DND-41 (cell line): ENCODE data around the gene VSX2.

Source experiments
- ATAC-seq: fragments of 200-7000 bp; cut with Tn5 transposase; 3 replicates; pipeline ENCODE4 v1.9.1; 2021; ENCODE audit warnings: low read depth; ENCODE audit not compliant: insufficient read depth
- DNase-seq: peaks from one replicate; pipeline ENCODE4 v3.0.0-alpha.2; 2020
- H2AFZ ChIP-seq: 2 replicates; pipeline ENCODE4 v1.6.0; 2012; ENCODE audit warnings: low read depth, low read length
- H3K27ac ChIP-seq: 2 replicates; pipeline ENCODE4 v1.5.1; 2012; ENCODE audit warnings: low read length, inconsistent platforms
- H3K27me3 ChIP-seq: fragments of 200-600 bp; sonication (generic); 2 replicates; pipeline ENCODE4 v1.6.0; 2012; ENCODE audit warnings: low read length, mild to moderate bottlenecking, inconsistent platforms; ENCODE audit not compliant: insufficient read depth, poor library complexity
- H3K36me3 ChIP-seq: 2 replicates; pipeline ENCODE4 v1.5.1; 2012; ENCODE audit warnings: low read length, inconsistent platforms; ENCODE audit not compliant: insufficient read depth
- H3K4me1 ChIP-seq: 2 replicates; pipeline ENCODE4 v1.5.1; 2012; ENCODE audit warnings: mild to moderate bottlenecking, low read length; ENCODE audit not compliant: insufficient read depth
- H3K4me2 ChIP-seq: 2 replicates; pipeline ENCODE4 v1.6.0; 2012; ENCODE audit warnings: mild to moderate bottlenecking, moderate library complexity, low read length, inconsistent platforms; ENCODE audit not compliant: insufficient read depth
- H3K4me3 ChIP-seq, 2 experiments: fragments of 200-600 bp in 1 of 2; shearing (Covaris generic) in 1 of 2; 2 replicates each; pipeline ENCODE4 v1.5.1; 2012 to 2016; ENCODE audit warnings: inconsistent platforms in 2 of 2, low read length in 2 of 2, mild to moderate bottlenecking in 2 of 2, low read depth in 1 of 2, moderate library complexity in 1 of 2
- H3K79me2 ChIP-seq: 2 replicates; pipeline ENCODE4 v1.6.0; 2012; ENCODE audit warnings: low read length, inconsistent platforms; ENCODE audit not compliant: insufficient read depth
- H3K9ac ChIP-seq: 2 replicates; pipeline ENCODE4 v1.6.0; 2012; ENCODE audit warnings: low read depth, mild to moderate bottlenecking, inconsistent platforms, low read length, moderate library complexity
- H3K9me3 ChIP-seq: 2 replicates; pipeline ENCODE4 v1.5.1; 2012; ENCODE audit warnings: low read length, moderate library complexity, mild to moderate bottlenecking, inconsistent platforms; ENCODE audit not compliant: insufficient read depth, severe bottlenecking
- H4K20me1 ChIP-seq: 2 replicates; pipeline ENCODE4 v1.6.0; 2012; ENCODE audit warnings: low read length; ENCODE audit not compliant: insufficient read depth
- EZH2 ChIP-seq: IDR thresholded peaks from 3 replicates; pipeline ENCODE4 v1.6.1; 2012; ENCODE audit warnings: borderline replicate concordance, low read depth, mild to moderate bottlenecking, moderate library complexity, low read length, inconsistent platforms; ENCODE audit not compliant: severe bottlenecking
- TF ChIP-seq, protein P1 (sequence below): IDR thresholded peaks from 2 replicates; pipeline ENCODE4 v1.5.1; 2012; ENCODE audit warnings: borderline replicate concordance, low read length, moderate library complexity, mild to moderate bottlenecking; ENCODE audit not compliant: poor library complexity, severe bottlenecking; ENCODE audit errors: extremely low read depth

The VSX2 gene

DNA sequence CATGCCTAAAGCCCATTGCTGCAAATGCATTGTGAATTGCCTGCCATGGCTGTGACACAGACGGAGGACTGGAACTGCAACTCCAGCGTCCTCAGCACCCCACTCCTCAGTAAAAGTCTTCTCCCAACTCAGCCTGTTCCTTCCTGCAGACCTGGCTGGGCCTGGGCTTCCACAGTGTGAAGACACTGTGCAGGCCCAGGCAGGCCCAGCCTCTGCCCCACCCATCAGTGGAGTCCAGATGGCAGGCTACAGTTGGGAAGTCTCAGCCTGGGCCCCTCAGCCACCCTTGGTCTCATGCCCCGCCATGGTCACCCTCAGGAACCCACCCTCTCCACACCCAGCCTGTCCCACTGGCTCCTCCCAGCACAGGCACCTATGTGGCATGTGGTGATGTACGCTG lies 22.0 kb downstream of the VSX2 start:
- Histone ChIP-seq H3K27me3 (peaks cover 3% of the 10 kb centered on the region), H3K4me1 (peaks cover 15% of the 10 kb centered on the region), H4K20me1 (no peaks in the 10 kb centered on the region; the same call in 1 of the 2 replicates), H3K4me2 (no peak overlapping the region), H3K27ac (no peak overlapping the region), H3K36me3 (no peaks in the 10 kb centered on the region), H3K79me2 (no peaks in the 10 kb centered on the region), H3K9me3 (no peaks in the 10 kb centered on the region), H3K9ac (no peak overlapping the region), H3K4me3 (no peak overlapping the region), H2AFZ (no peak overlapping the region)
- DNase-seq (no peak), ATAC-seq (no peak)
- TF ChIP-seq EZH2, result no peak
- TF ChIP-seq, protein P1, sequence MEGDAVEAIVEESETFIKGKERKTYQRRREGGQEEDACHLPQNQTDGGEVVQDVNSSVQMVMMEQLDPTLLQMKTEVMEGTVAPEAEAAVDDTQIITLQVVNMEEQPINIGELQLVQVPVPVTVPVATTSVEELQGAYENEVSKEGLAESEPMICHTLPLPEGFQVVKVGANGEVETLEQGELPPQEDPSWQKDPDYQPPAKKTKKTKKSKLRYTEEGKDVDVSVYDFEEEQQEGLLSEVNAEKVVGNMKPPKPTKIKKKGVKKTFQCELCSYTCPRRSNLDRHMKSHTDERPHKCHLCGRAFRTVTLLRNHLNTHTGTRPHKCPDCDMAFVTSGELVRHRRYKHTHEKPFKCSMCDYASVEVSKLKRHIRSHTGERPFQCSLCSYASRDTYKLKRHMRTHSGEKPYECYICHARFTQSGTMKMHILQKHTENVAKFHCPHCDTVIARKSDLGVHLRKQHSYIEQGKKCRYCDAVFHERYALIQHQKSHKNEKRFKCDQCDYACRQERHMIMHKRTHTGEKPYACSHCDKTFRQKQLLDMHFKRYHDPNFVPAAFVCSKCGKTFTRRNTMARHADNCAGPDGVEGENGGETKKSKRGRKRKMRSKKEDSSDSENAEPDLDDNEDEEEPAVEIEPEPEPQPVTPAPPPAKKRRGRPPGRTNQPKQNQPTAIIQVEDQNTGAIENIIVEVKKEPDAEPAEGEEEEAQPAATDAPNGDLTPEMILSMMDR, result no peak

DNA sequence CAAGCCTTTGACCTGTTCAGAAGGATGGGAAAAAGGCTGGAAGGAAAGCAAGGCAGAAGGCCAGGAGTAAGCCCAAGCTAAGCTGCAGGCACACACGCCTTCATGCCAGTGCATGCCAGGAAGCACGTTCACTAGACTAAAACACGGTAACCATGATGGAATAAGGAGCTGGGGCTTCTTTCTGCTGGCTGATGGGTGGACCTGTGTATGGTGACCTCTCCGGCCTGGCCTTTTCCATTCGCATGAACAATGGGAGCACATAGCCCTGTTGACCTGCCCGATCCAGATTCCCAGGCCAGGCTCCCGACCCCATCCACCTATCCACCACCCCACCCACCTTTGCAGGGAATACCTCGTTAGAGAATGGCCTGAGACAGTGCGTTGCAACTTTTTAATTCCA lies 22.8 kb downstream of the VSX2 start:
- Histone ChIP-seq H3K4me2 (no peak overlapping the region), H3K4me1 (peaks cover 12% of the 10 kb centered on the region), H3K36me3 (no peaks in the 10 kb centered on the region), H3K79me2 (no peaks in the 10 kb centered on the region), H4K20me1 (no peaks in the 10 kb centered on the region; the same call in 1 of the 2 replicates), H3K27me3 (peaks cover 6% of the 10 kb centered on the region), H2AFZ (no peak overlapping the region), H3K9ac (no peak overlapping the region), H3K27ac (no peak overlapping the region), H3K4me3 (no peak overlapping the region), H3K9me3 (no peaks in the 10 kb centered on the region)
- no peak for TF ChIP-seq EZH2
- TF ChIP-seq, protein P1, result no peak
- DNase-seq (no peak), ATAC-seq (no peak)

DNA sequence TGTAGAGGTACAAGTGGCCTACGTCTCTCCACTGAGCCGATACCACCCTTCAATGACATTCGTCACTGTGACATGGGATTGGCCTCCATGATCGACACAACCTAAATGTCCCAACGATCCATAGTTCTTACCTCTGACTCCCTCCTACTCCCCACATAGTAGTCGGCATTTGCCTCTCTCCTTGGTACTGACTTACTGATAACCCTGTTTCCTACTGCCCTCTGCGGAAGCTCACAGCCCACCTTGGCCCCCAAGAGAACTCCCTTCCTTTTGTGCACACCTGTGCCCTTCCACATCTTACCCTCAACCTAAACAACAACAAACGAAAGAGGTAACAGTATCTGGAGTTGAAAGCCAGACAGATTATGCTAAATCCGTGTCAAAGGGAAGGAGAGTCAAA lies 23.9 kb downstream of the VSX2 start:
- H3K4me3 ChIP-seq, result no peak overlapping the region
- no peak for TF ChIP-seq EZH2
- no peak overlapping the region for H3K4me2 ChIP-seq
- H3K4me1 ChIP-seq, result peaks cover 3% of the 10 kb centered on the region
- no peaks in the 10 kb centered on the region for H3K79me2 ChIP-seq
- H3K27me3 ChIP-seq, result peaks cover 5% of the 10 kb centered on the region
- H4K20me1 ChIP-seq, result no peaks in the 10 kb centered on the region; the same call in 1 of the 2 replicates
- H2AFZ ChIP-seq, result no peak overlapping the region
- no peak overlapping the region for H3K27ac ChIP-seq
- DNase-seq (no peak), ATAC-seq (no peak)
- H3K9me3 ChIP-seq, result no peaks in the 10 kb centered on the region
- no peaks in the 10 kb centered on the region for H3K36me3 ChIP-seq
- H3K9ac ChIP-seq, result no peak overlapping the region

DNA sequence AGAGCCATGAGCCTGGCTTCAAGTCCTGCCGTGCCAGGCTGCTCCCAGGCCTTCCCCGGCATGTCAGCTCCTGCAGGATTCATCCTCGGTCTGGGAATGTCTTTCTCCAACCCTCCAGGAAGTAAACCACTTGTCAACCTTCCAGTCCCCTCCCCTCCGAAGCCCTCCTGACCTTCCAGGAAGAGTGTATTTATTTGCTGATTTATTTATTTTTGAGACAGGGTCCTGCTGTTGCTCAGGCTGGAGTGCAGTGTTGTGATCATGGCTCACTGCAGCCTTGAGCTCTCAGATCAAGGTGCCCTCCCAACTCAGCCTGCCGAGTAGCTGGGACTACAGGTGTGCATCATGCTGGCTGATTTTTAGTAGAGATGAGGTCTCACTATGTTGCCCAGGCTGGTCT lies 24.7 kb downstream of the VSX2 start:
- no peaks in the 10 kb centered on the region for H3K79me2 ChIP-seq
- no peaks in the 10 kb centered on the region; the same call in 1 of the 2 replicates for H4K20me1 ChIP-seq
- no peak overlapping the region for H3K9ac ChIP-seq
- no peak overlapping the region for H3K27ac ChIP-seq
- peaks cover 5% of the 10 kb centered on the region for H3K27me3 ChIP-seq
- no peaks in the 10 kb centered on the region for H3K4me1 ChIP-seq
- H3K4me2 ChIP-seq, result no peak overlapping the region
- DNase-seq (no peak), ATAC-seq (no peak)
- no peak overlapping the region for H3K4me3 ChIP-seq
- TF ChIP-seq, protein P1, result no peak
- no peak for TF ChIP-seq EZH2
- no peaks in the 10 kb centered on the region for H3K36me3 ChIP-seq
- no peak overlapping the region for H2AFZ ChIP-seq
- no peaks in the 10 kb centered on the region for H3K9me3 ChIP-seq
